IPS DF 6.9 (cell line): ENCODE data around the gene NDUFS3.

Experiments
- DNase-seq: peaks from one replicate; pipeline ENCODE4 v3.0.0-alpha.2; 2013; ENCODE audit warnings: low read depth, low spot score
- H3K27ac ChIP-seq: one replicate; pipeline ENCODE4 v1.5.1; 2013; ENCODE audit warnings: low read length, control low read depth
- H3K27me3 ChIP-seq: 2 replicates; pipeline ENCODE4 v1.6.1; 2013; ENCODE audit warnings: mild to moderate bottlenecking, low read length; ENCODE audit not compliant: control insufficient read depth, insufficient read depth
- H3K36me3 ChIP-seq: 2 replicates; pipeline ENCODE4 v1.6.1; 2013; ENCODE audit warnings: low read length; ENCODE audit not compliant: control insufficient read depth, insufficient read depth
- H3K4me1 ChIP-seq: 2 replicates; pipeline ENCODE4 v1.6.1; 2013; ENCODE audit warnings: low read length; ENCODE audit not compliant: control insufficient read depth, insufficient read depth
- H3K4me3 ChIP-seq: 2 replicates; pipeline ENCODE4 v1.5.1; 2013; ENCODE audit warnings: mild to moderate bottlenecking, low read length
- H3K9me3 ChIP-seq: 2 replicates; pipeline ENCODE4 v1.6.1; 2013; ENCODE audit warnings: low read length, inconsistent platforms; ENCODE audit not compliant: control insufficient read depth, insufficient read depth
- WGBS: extraction: QIAGEN DNeasy Blood & Tissue Kit; methylation state at CpG from one replicate; pipeline ENCODE4 v1.1.7; 2013; ENCODE audit warnings: mixed read lengths, missing lambda C conversion rate; ENCODE audit not compliant: insufficient read length, insufficient coverage; 5-methylcytosine and 5-hydroxymethylcytosine counted together

Gene NDUFS3

DNA sequence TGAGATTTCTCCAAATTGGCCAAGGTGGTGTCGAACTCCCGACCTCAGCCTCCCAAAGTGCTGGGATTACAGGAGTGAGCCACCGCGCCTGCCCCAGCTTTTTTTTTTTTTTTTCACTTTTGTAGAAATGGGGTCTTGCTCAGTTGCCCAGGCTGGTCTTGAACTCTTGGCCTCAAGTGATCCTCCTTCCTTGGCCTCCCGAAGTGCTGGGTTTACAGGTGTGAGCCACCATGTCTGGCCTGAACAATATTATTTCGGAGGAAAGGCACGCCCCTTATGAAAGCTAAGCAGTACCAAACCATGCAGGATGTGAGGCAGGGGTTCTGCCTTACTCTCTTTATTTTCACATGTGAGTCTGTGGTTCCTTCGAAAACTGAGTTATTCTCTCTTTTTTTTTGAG is 47.4 kb downstream of the NDUFS3 start:
- no CpG with 5 or more reads among the region's 8 CpGs for WGBS
- H3K4me3 ChIP-seq, result no peak overlapping the region
- H3K36me3 ChIP-seq, result peaks cover 7% of the 10 kb centered on the region; the same call in 1 of the 2 replicates

DNA sequence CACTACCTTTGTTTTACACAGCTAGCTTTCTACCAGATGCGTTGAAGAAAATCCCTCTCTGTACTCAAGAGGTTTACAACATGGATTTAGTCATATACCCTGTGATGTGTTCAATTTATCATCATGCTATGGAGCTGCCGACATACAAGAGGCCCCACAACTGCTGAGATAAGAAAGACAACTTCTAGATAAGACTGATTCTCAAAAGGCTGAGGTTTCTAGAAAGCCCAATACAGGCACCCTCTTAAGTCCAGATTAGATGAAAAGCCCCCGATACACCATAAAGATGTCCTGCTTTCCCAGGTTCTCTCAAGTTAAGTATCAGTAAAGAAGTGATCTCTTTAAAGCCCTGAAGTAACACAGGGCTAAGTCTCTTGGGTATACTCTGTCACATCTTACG is 49.2 kb downstream of the NDUFS3 start:
- no peaks in the 10 kb centered on the region for H3K27me3 ChIP-seq
- peaks cover 3% of the 10 kb centered on the region; the same call in 1 of the 2 replicates for H3K36me3 ChIP-seq
- no peak overlapping the region for H3K4me3 ChIP-seq
- no CpG with 5 or more reads among the region's 4 CpGs for WGBS
- DNase-seq, result no peak
- H3K27ac ChIP-seq, result no peak overlapping the region
- no peaks in the 10 kb centered on the region for H3K9me3 ChIP-seq
- no peaks in the 10 kb centered on the region for H3K4me1 ChIP-seq

More for the DNA sequence above, 47.4 kb downstream of the NDUFS3 start:
- Histone ChIP-seq H3K27ac (no peak overlapping the region), H3K9me3 (no peaks in the 10 kb centered on the region), H3K27me3 (no peaks in the 10 kb centered on the region), H3K4me1 (no peaks in the 10 kb centered on the region)
- no peak for DNase-seq

DNA sequence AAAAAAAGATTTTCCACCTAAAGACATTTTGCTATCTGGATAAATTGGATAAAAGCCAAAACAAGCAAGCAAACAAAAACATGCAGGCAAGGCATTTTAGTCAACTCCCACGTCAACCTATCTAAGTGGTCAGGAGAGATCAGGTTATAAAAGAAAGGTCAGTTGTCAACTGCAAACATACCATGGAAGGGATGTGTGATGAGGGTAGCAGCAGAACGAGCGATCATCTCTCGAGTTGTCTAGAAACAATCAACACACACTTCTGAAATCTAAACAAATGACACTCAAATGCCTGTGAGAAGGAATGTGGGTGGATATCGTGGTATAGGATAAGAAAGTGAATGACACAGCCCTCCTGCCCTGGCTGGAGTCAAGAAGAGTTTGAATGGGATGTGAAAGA is 52.6 kb downstream of the NDUFS3 start:
- Histone ChIP-seq H3K36me3 (peaks cover 4% of the 10 kb centered on the region; the same call in 1 of the 2 replicates), H3K27me3 (no peaks in the 10 kb centered on the region), H3K4me3 (no peak overlapping the region), H3K9me3 (no peaks in the 10 kb centered on the region), H3K4me1 (no peaks in the 10 kb centered on the region), H3K27ac (no peak overlapping the region)
- WGBS, result no CpG with 5 or more reads among the region's 5 CpGs
- DNase-seq, result no peak
